Omental fat pad (tissue), 4 donors: ENCODE measurements around the gene GTSE1. TPM values are rescaled to one million over a fixed set of nuclear protein-coding genes. Genes with fewer than 3 reads are reported as not detected.

ENCODE experiments used
- ATAC-seq: fragments of 150-250 bp; one replicate; pipeline ENCODE4 v1.9.1; 2016; ENCODE audit warnings: mild to moderate bottlenecking, moderate library complexity; ENCODE audit not compliant: low FRiP score
- DNase-seq: peaks from one replicate; pipeline ENCODE4 v3.0.0-alpha.2; 2019; ENCODE audit warnings: low spot score
- CTCF ChIP-seq, 3 donors: fragments of 450-650 bp; IDR thresholded peaks; one replicate each; pipeline ENCODE4 v1.5.1; 2016 to 2017; ENCODE audit warnings: antibody characterized with exemption in 3 of 3, mild to moderate bottlenecking in 3 of 3, moderate library complexity in 2 of 3
- total RNA-seq, 4 donors: library from RNA; depleted of rRNA; stranded (reverse); fragments of >200 nt; gene quantifications; one replicate each; pipeline ENCODE4 v1.1.0, GENCODE V29; 2016

GTSE1 gene
- total RNA-seq, 4 donors from 2014 or later: 1.1 to 2.5 (median 1.3) TPM; not detected in 1

GRCh38 chr22:46275455-46276122, 21.1 kb upstream of the GTSE1 start:
- no peak for DNase-seq

GRCh38 chr22:46276563-46276962, 20.1 kb upstream of the GTSE1 start:
- no peak for ATAC-seq
- no peak for TF ChIP-seq CTCF (IDR thresholded peaks at IDR 0.05)
- no peak for DNase-seq

More at GRCh38 chr22:46275455-46276122, 21.1 kb upstream of the GTSE1 start:
- no peak for TF ChIP-seq CTCF (IDR thresholded peaks at IDR 0.05)
- no peak for ATAC-seq

- DNase-seq: no peak
These were observed 17.7 kb upstream of the GTSE1 start for GRCh38 chr22:46278656-46279645.

GRCh38 chr22:46280063-46280817, 16.4 kb upstream of the GTSE1 start:
- no peak for TF ChIP-seq CTCF (IDR thresholded peaks at IDR 0.05)
- ATAC-seq: no peak

More at GRCh38 chr22:46278656-46279645, 17.7 kb upstream of the GTSE1 start:
- no peak for TF ChIP-seq CTCF (IDR thresholded peaks at IDR 0.05)
- no peak for ATAC-seq

GRCh38 chr22:46280999-46281623, 15.6 kb upstream of the GTSE1 start:
- no peak for TF ChIP-seq CTCF (IDR thresholded peaks at IDR 0.05)
- DNase-seq (no peak), ATAC-seq (no peak)

More at GRCh38 chr22:46280063-46280817, 16.4 kb upstream of the GTSE1 start:
- no peak for DNase-seq
